ENCODE measurements around the gene CES3.

The CES3 gene

DNA sequence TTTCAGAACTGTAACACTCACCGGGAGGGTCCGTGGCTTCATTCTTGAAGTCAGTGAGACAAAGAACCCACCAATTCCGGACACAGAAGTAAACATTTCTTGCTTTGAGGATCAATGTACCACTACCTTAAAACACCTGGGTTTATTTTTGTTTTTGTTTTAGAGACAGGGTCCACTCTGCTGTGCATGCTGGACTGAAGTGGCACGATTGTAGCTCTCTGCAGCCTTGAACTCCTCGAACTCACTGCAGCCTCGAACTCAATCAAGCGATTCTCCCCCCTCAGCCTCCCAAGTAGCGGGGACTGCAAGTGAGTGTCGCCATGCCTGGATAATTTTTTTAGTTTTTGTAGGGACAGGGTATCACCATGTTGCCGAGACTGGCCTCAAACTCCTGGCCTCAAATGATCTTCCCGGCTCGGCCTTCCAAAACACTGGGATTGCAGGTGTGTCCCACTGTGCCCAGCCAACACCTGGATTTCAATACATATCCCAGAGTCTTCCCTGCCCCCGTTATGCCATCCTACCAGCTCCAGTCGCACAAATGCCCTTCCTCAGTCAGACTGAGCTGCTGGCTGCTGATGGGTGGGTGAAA, 14.3 kb downstream of the CES3 start:
- no peak overlapping the region for H3K4me3 ChIP-seq (ENCODE audit: control insufficient read depth, low read depth, low read length)
- no peak for DNase-seq (ENCODE audit: low read depth)
- TF ChIP-seq, protein P1, sequence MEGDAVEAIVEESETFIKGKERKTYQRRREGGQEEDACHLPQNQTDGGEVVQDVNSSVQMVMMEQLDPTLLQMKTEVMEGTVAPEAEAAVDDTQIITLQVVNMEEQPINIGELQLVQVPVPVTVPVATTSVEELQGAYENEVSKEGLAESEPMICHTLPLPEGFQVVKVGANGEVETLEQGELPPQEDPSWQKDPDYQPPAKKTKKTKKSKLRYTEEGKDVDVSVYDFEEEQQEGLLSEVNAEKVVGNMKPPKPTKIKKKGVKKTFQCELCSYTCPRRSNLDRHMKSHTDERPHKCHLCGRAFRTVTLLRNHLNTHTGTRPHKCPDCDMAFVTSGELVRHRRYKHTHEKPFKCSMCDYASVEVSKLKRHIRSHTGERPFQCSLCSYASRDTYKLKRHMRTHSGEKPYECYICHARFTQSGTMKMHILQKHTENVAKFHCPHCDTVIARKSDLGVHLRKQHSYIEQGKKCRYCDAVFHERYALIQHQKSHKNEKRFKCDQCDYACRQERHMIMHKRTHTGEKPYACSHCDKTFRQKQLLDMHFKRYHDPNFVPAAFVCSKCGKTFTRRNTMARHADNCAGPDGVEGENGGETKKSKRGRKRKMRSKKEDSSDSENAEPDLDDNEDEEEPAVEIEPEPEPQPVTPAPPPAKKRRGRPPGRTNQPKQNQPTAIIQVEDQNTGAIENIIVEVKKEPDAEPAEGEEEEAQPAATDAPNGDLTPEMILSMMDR (IDR thresholded peaks at IDR 0.05; ENCODE audit: control insufficient read depth, insufficient read depth, low read depth, low read length, missing control alignments): no peak

DNA sequence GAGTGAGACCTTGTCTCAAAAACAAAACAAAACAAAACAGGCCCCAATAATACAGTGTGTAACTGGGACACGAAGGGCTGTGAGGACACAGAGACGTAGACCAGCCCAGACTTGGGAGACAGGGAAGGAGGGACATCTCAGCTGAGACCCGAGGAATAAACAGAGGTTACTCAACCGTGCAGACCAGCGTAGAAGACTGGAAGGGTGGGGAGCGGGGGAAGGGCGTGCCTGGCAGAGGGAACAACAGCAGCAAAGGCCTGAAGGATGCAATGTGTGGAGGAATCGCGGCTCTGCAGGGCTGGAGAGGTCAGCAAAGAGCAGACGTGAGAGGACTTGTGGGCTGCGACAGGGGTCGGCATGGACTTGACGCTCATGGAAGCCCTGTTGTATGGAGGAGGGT, 15.7 kb downstream of the CES3 start:
- DNase-seq (ENCODE audit: low read depth): no peak
- TF ChIP-seq, protein P1 (IDR thresholded peaks at IDR 0.05; ENCODE audit: control insufficient read depth, insufficient read depth, low read depth, low read length, missing control alignments): no peak
- no peak overlapping the region for H3K4me3 ChIP-seq (ENCODE audit: control insufficient read depth, low read depth, low read length)

DNA sequence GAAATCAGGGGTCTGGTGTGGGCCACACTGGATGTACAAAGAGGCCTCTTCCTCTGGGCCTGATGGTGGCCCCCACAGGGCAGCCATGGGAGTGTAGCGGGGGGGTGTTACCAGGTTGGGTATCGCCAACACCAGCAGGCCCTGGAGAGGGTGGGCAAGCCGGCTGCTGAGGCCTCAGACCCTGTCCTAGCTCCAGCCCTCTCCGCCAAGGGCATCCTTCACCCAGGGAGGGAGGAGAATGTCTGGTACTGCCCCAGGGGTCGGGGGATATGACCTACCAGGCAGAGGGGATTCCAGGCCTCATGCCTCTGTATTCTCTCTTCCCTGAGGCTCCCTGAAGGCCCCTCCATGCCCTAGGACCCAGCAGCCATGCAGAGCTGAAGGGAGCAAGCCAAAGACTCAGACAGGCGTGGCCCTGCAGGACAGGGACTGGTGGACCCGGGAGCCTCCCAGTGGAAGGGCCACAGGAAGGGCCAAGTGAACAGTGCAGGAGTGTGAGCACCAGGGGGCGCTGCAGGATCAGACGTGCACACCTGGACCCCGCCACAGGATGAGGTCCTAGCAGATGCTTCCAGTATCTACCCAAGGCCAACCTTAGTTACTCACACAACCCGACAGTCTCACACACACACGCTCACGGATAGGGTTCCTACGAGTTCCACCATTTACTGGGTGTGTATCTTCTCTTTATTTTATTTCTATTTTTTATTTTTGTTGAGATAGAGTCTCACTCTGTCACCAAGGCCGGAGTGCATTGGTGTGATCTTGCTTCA, 16.5 kb downstream of the CES3 start:
- TF ChIP-seq, protein P1 (IDR thresholded peaks at IDR 0.05; ENCODE audit: control insufficient read depth, insufficient read depth, low read depth, low read length, missing control alignments): peak; percentile 95
- no peak overlapping the region for H3K4me3 ChIP-seq (ENCODE audit: control insufficient read depth, low read depth, low read length)
- DNase-seq (ENCODE audit: low read depth): peak; percentile 58

DNA sequence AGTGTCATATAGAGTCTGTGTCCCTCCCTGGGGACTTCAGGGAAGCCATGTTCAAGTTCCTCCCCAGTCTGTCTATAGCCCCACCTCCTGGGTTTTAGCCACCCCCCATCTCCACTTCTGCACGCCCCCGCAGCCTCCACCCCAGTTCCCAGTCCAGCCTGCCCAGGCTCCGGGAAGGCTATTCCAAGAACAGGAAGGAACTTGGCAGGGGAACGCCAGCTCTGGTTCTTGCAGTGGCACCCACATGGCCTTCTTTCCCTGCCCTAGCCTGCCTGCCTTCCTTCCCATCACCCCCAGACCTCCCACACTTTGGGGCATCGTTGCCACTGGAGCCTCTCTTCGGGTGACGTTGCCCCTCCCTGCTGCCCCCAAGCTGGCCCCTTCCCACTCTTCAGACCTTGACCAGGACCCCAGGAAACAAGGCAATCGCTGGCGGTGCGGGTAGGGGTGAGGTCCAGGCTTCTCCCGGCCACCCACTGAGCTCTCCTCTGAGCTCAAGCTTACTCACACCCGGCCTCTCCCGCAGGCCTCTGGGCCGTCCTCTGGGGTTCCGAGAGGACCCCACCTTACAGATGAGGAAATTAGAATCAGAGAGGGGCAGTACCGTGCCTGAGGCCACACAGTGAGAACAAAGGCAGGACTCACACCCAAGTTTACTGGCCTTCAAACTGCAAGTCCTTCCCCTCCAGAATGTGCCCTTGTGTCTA, 18.1 kb downstream of the CES3 start:
- no peak overlapping the region for H3K4me3 ChIP-seq (ENCODE audit: control insufficient read depth, low read depth, low read length)
- TF ChIP-seq, protein P1 (IDR thresholded peaks at IDR 0.05; ENCODE audit: control insufficient read depth, insufficient read depth, low read depth, low read length, missing control alignments): no peak
- no peak for DNase-seq (ENCODE audit: low read depth)

DNA sequence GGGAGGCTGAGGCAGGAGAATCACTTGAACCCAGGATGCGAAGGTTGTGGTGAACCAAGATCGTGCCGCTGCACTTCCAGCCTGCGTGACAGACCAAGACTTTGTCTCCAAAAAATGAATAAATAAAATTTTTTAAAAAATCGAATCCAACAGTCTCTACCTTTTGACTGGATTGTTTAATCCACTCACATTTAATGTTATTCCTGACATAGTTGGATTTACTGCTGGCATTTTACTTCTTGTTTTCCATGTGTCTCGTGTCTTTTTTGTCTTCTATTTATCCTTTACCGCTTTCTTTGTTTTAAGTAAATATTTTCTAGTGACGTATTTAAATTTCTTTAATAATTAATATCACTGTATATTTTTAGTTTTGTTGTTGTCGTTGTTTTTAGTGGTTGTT, 22.0 kb downstream of the CES3 start:
- no peak overlapping the region for H3K4me3 ChIP-seq (ENCODE audit: control insufficient read depth, low read depth, low read length)
- DNase-seq (ENCODE audit: low read depth): no peak
- TF ChIP-seq, protein P1 (IDR thresholded peaks at IDR 0.05; ENCODE audit: control insufficient read depth, insufficient read depth, low read depth, low read length, missing control alignments): no peak

DNA sequence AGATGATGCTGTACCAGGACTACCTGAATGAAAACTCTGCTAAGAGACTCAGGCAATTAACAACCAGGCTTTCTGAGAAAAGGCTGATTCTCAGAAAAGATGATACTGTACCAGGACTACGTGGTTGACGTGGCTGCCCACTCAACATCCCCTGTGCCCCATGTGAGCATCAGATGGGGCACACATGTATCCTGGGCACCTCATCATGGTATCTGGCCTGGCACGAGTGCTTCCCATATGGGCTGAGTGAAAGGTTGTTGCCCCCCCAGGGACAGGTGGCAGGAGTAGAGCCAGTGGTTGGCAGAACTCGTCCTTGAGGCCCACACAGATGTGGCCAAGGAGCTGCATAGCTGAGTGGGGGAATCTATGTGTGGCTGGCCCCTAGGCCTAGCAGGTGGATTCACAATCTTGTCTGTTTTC, 23.8 kb downstream of the CES3 start:
- TF ChIP-seq, protein P1 (IDR thresholded peaks at IDR 0.05; ENCODE audit: control insufficient read depth, insufficient read depth, low read depth, low read length, missing control alignments): no peak
- H3K4me3 ChIP-seq (ENCODE audit: control insufficient read depth, low read depth, low read length): no peak overlapping the region
- DNase-seq (ENCODE audit: low read depth): no peak
